NCI-H526 (cell line): ENCODE data around the gene SNAP25.

Experiments used
- DNase-seq, 2 experiments: peaks; one replicate each; lab custom pipeline; 2025; lab: John Stamatoyannopoulos, UW

Gene SNAP25

DNA sequence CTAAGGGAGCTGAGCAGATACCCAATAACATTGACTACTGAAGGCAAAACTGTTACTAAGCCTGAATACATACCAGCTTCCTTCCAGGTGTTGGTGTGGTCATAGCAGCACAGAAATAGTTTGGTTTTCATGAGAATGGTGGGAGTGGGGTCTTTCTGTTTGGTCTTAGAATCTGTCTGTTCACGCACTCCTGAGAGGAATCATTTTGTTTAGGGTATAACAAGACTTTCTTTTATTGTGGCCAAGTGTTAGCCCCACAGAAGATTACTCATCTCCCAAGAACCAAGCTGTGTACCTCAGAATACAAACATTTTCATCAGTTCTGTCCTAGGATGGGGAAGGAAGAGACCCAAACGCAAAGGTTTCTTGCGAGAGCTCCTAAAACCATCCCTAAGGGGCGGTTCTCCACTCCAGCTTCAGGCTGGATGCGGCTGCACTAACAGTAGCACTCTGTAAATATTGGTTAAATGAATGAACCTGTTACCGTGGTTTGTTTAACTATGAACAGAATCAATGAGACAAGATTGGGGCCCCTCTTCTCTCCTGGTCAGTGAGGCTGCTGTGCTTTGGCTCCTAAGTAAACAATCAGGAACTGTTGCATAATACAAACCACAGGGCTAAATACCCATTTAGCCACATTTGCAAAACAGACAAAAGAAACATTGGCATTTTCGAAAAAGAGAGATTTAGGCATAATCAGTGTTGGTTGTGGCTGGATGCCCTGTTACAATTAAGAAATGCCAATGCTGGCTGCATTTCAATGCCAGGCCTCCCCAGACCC, 44.9 kb downstream of the SNAP25 start:
- DNase-seq, result no peak

DNA sequence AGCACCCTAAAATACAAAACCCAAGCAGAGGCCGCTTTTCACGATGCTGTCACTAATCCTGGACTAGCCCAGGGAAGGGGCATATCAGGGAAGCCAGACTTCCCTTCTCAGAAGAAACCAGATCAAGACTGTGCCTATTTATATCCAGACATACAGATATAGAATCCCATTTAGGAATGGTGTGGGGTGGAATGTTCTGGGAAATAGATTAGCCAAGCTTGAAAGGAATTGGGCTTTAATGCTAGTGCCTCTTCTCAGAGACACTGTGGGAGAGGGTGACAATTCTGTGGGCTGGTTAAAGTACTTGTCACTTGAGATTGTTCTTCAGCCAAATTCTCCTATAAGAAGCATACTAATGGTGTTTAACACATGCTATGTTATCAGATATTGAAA, 45.5 kb downstream of the SNAP25 start:
- no peak for DNase-seq

DNA sequence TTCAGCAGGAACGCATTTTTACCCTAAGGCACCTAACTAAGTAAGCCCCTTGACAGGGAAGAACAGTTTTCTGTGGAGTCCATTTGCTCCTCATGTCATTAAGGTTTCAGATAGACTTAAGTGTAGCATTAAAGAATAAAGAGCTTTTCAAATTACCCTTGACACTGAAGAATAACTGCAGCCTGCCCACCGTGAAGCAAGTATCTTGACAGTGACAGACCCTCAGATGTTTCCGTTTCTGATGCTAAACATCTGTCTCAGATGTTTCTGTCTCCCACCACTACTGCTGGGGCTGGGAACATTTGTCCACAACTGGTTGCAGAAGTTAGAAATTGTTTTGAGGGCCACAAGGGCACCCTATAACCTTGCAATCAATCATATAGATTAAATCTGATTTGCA, 50.0 kb downstream of the SNAP25 start:
- DNase-seq, result no peak

DNA sequence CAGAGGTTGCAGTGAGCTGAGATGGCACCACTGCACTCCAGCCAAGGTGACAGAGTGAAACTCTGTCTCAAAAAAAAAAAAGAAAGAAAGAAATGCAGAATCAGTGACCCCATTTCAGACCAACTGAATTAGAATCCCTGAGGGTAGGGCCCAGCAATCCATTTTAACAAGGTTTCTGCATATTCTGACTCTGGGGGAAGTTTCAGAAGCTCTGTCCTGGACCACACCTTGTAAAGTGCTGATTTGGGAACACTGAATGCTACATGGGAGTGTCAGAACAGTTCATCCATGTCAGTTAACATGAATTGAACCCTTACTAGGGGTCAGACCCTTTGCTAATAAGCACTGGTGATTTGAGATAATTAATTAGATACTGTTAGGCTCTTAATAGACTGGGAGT, 52.0 kb downstream of the SNAP25 start:
- no peak for DNase-seq

DNA sequence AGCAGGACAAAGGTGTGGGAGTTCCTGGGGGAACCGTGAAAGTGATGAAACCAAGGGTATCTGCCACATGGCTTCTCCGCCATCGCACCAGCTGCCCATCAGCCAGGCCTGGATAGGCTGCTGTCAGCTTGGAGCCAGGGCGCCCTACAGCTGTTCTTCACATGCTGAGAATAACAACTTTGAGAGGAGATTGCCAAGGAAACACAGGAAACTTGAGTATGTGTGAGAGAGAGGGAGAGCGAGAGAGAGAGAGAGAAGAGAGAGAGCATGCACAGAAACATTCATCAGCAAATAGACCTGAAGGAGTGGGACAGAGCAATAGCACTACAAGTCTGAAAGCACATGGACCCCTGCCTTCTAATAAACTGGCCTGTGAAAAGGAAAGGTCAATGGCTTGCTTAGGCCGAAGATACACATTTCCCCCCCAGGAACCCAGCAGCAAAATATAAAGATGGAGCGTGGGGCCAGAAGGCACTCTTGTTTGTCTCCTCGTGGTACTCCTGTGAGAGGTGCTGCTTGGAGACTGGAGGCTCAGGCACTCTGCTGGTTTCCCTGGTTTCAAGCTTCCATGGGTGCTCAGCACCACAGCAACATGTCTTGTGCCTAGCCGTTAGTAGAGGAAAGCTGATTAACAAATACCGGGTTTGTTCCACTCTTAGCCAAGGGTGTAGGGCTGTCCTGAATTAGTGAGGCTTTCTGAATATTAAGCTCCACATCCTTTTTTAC, 53.0 kb downstream of the SNAP25 start:
- no peak for DNase-seq

DNA sequence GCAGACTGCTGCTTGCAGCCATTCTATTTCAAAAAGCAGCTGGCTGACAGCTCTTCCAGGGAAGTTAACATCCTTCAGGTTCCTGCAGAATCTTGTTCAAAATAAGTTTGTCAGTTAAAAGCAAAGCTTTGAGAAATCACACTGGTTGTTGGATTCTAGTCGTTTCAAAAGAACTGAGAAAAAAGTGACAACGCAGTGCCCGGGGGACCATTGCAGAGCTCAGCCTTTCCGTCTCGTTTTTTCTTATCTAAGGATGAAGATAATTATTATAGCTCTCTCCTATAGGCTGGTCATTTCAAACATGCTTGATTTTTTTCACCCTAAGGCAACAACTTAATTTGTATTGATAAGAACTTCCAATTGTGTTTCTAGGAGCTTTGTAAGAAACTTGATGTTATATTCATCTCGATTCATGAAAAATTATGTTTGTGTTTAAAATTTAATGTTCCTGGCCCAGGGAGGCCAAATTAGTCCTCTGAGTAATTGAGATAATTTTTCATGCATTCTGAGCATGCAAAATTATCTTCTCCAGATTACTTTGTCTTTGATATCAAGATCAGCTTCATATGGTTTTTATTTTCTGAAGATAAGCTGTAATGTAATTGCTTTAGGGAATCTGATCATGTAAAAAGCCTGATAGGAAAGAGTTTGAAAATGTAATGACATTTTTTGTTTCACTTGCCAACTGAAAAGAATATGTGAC, 58.4 kb downstream of the SNAP25 start:
- DNase-seq, result no peak

DNA sequence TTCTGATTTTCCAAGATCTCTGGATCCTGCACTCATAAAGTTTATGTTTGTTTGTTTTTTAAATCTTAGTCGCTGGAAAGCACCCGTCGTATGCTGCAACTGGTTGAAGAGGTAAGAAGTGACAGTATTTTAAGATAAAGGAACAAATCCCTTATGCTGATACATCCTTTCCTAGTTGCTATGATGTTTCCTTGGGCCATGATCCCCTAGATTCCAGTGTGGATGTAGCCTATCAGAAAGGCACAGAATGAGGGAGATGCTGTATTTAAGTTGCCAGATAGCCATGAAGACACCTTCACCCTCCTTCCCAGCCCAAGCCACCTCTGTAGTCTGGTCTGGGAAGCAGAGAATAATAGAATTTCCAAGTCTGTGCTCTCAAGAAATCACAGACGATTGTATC, 59.0 kb downstream of the SNAP25 start:
- no peak for DNase-seq

DNA sequence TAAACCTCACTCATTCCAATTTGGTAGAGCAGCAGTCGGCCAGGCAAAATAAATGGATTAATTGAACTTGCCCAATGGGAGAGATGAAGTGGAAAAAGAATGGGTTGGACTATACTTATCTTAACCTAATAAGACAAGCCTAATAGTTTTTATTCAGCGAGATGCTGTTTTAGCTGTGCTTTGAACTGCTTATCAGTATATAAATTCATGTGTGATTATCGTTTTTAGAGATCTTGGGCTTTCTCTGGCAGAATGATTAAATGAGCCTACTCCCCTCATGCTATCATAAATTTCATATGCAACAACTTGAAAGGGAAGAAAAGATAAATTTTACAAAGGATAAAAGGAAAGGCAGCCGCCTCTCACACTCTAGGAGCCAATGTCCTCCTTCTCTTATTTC, 59.8 kb downstream of the SNAP25 start:
- no peak for DNase-seq

DNA sequence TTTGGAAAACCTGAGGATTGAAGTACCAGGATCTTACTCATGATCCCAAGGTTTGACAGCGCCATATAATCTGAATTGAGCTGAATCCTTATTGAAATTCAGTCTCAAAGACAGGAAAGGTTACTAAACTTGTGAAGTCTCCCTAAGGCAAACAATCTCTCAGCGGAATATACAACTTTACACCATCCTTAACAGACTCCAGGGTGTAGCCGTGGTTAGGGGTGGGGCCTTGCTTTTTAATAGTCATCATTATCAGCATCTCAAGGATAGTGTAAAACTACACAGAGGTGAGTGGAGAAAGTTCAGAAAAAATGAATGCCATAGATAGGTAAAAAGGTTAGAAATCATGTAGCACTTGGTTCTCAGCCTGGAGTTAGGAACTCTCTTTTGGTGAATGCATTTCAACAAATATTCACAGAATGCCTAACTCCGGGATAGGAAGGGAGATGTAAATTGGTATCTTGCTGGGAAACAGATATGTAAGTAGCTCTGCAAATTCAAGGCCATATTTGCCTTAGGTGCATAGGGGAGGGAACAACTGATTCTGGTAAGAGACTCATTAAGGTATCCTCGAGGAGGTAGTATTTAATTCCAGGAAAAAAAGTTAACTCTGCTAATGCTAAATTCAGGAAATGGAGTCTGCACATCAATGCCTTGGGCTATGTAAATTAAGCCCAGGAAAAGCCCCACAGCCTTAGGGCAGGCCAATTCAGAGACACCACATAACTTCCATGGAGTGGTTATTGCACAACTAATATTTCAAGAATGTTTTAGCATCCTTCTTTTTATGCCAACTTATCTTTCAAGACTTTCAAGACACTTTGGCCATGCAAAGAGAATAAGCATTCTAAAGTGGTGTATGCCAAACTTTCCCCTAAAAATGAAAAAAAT, 61.6 kb downstream of the SNAP25 start:
- no peak for DNase-seq

DNA sequence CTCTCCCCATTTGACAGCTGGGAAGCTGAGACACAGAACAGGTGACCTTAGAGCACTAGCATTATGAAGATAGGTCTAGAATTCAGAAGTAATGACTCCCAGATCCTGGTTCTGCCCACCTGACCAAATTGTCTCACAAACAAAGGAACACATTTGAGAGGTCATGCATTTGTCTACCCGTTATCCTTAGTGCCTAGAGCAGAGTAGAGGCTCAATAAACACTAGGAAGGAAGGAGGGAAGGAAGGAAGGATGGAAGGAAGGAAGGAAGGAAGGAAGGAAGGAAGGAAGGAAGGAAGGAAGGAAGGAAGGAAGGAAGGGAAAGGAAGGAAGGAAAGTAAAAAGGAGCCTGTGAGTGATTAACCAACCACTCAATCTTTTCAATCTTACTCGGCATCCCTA, 63.3 kb downstream of the SNAP25 start:
- no peak for DNase-seq

DNA sequence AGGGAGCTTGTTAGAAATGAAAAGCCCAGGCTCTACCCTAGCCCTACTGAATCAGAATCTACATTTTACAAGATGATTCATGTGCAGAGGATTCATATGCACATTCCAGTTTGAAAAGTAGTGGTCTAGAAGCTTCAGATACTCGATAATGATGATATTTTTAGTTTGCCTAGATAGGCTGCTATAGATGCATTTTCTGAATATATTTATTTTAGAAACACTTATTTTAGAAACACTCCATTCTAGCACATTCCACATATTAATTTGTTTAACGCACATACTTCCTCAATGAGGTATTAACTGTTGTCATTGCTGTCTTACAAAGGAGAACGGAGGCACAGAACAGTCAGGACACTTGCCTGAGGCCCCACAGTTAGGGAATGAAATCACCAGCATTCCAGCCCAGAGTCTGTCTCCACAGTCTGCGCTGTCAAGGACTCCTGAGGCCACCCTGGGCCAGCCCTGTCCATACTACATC, 64.4 kb downstream of the SNAP25 start:
- no peak for DNase-seq

DNA sequence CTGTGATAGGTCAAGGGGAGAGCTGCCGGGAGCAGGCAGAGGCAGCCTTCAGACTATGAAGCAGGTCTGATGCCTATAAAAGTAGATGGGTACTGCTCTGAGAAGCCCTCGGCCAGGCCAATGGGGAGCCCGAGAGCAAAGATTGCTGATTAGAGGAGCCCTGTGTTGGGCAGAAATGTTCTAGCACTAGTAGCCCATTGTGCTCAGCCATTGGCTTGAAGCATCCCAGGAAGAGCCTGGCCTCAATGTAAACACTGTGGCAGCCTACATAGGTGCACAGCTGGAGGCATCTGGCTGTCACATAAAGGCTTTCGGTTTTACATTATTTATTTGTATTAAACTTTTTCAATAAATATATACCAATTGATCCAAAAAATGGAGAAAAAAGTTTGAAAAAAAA, 67.7 kb downstream of the SNAP25 start:
- DNase-seq, result no peak

DNA sequence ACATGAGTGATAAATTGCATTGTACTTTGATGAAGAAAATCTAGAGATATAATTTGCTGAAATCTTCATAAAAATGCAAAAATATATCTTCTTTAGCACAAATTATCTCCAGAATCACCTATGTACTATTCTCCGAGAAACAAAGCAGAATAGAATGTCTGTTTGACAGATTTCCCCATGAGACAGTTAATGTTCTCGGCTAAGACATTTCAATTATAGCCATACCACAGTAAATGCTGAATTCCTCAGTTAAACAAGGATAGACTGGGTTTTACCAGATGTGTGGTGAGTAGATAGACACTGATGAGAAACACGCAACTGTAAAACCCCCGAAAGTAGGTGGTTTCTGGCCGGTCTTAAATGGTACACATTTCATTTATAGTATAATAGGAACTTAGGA, 69.8 kb downstream of the SNAP25 start:
- no peak for DNase-seq

DNA sequence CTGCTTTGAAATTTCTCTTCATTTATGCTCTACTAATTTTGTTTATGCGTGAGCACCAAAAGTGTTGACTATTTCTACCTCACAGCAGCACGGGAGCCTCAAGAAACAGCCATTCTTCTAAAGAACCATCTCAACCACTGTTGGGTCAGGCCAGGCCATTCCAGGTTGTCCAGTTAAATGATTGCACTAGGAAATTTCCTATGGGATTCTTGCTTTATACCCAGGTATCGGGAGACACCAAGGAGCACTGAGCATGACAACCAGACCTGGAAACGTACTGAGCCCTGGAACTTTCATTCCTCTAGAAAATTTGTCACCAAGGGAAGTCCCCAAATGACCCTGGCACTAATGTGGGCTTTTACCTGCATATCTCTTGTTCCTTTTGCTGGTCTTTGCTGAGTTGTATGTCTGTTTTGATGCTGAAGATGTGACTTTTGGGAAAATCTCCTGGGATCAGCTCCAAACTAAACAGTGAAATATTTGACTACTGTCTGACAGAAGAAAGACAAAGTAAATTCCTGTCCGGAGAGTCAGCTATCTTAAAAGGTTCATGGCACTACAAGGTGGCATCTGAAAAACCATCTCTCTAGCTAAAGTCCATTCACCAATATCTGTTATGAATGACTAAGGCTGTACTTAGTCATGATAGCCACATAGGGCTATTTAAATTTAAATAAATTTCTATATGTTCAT, 70.5 kb downstream of the SNAP25 start:
- no peak for DNase-seq

DNA sequence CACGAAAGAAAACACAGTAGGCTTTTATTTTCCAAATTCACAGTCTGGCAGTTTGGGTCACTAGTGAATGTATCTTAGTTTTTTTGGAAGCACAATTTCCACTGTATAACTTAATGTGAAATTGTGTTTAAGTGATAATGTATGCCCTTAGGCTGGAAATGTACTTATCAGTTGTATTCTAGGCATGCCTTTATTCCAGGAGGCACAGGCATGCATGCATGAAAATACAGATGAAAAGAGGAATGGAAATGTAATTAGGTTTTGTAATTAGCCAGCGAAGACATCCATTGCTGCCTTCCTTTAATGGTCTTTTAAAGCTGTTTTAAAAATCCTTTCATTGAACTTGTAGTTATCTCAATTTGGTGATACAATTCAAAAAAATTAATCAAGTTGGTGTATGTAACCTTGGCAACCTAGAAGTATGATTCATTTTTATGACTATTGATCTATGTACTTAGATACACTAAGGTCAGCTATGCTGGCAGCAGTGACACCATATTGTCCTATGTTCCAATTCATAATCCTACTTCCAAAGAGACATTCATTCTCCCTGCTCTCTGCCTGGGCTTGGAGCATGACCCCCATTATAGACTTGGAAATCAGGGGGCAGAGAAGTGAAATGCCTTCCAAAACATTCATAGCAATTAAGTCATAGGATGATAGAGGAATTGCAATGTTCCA, 73.1 kb downstream of the SNAP25 start:
- DNase-seq, result no peak

DNA sequence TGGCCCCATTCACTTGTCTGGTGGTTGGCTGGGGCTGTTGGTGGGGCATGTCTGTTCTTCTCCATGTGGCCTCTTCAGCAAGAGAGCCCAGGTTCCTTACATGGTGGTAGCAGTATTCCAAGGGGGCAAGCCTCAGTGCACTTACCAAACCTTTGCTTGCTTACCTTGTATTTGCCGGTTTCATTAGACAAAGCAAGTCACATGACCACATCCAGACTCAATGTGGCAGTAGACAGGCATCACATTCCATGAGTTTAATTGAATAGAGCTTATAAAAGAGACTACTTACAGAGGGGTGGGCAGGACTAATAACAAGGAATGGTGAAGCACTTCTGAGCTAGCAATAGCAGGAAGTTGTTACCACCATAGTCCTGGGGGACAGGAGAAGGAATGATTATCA, 78.6 kb downstream of the SNAP25 start:
- no peak for DNase-seq

DNA sequence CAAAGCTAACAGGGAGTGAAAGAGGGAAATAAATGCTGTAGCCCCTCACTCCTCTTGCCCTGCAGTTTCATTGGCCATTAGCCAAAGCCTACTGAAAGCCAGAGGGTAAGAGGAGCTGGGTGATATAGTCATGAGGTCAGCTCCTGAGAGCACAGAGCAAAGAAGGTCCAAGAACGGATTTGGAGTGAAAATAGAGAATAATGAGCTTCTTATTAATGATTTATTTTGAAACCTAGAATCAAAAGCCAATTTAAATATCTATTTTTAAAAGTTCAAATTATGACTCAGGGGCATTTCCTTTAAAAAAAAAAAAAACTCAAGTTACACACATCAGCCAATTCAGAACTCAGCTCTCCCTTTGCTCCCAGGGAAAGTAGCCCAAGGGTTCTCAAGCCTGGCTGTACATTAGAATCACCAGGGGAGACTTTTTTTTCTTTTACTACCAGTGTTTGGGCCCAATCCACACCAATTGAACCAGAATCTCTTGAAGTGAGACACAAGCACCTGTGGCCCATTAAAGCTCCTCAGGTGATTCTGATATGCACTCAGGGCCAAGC, 79.1 kb downstream of the SNAP25 start:
- DNase-seq, result no peak

DNA sequence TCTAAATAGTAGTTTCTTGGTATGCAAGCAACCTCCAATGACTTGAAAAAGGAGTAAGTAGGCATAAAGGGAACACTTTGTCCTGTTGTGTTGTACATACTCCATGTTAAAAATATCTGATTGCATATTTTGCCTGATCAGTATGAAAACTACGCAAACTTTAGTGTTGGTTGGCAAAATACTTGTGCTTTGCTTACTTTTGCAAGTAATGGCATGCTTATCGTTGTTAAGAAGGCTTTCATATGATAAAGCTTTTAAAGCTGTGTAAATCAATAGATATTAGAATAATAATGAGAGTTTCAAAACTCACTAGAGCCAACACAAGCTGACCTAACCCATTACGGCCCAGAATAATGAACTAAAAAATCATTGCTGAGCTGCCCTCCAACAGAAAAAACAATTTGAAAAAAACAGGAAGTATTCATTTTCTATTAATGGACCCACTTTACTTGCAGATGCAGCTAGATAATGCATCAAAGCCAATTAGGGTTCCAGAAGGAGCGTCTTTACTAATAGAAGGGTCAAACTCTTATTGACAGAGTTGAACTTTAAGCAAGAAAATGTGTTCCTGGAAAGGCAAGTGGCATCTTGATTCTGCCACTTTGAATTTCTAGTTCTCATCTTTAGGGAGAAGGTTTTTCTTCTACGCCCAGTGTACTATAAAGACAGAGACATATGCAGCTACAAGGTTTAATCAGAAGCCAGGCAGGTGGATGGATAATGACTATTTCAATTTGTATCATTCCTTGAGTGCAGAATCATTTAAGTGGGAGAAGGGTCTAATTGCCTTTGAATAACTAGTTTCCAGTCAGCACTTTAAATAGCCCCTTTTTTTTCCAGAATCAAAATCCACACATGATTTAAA, 82.2 kb downstream of the SNAP25 start:
- DNase-seq, result no peak

DNA sequence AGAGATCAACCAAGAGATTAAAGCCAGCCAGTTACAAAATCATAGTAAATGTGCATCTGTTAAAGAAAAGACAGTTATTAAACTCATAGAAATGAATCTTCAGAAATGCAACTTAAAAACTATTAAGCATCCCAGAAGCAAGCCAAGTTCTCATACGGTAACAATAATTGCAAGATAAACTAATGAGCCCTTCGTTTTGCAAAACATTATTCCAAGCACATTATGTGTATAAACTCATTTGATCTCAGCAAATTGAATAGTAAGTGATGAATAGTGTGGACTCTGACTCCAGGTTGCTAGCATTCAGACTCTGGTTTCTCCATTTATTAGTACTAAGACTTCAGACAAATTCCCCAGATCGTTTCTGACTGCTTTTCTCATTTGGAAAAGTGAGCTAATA, 85.2 kb downstream of the SNAP25 start:
- DNase-seq, result no peak
